Parathyroid adenoma (tissue), 2 donors: ENCODE measurements around the gene SCFD2.

Experiments used
- H2AFZ ChIP-seq: fragments of 300-600 bp; sonication (generic); one replicate; pipeline ENCODE4 v1.7.0; 2017; ENCODE audit warnings: antibody characterized with exemption, mild to moderate bottlenecking
- H3K27ac ChIP-seq: fragments of 300-600 bp; sonication (generic); one replicate; pipeline ENCODE4 v1.7.0; 2017
- H3K27me3 ChIP-seq: fragments of 300-600 bp; sonication (generic); one replicate; pipeline ENCODE4 v1.7.0; 2017; ENCODE audit warnings: low read length; ENCODE audit not compliant: control insufficient read depth, insufficient read depth
- H3K36me3 ChIP-seq: fragments of 300-600 bp; sonication (generic); one replicate; pipeline ENCODE4 v1.7.0; 2017; ENCODE audit warnings: low read length; ENCODE audit not compliant: control insufficient read depth, insufficient read depth
- H3K4me1 ChIP-seq: fragments of 300-600 bp; sonication (generic); one replicate; pipeline ENCODE4 v1.7.0; 2017; ENCODE audit warnings: control low read depth
- H3K4me2 ChIP-seq: fragments of 300-600 bp; sonication (generic); one replicate; pipeline ENCODE4 v1.7.0; 2017; ENCODE audit warnings: low read length
- H3K4me3 ChIP-seq: fragments of 300-600 bp; sonication (generic); one replicate; pipeline ENCODE4 v1.7.0; 2017; ENCODE audit warnings: low read depth, low read length
- H3K79me2 ChIP-seq: fragments of 300-600 bp; sonication (generic); one replicate; pipeline ENCODE4 v1.7.0; 2017; ENCODE audit warnings: control low read depth
- H3K9ac ChIP-seq: fragments of 300-600 bp; sonication (generic); one replicate; pipeline ENCODE4 v1.7.0; 2017; ENCODE audit warnings: mild to moderate bottlenecking
- H3K9me3 ChIP-seq: fragments of 300-600 bp; sonication (generic); one replicate; pipeline ENCODE4 v1.7.0; 2017; ENCODE audit warnings: low read length; ENCODE audit not compliant: control insufficient read depth
- CTCF ChIP-seq: fragments of 300-600 bp; sonication (generic); IDR thresholded peaks from one replicate; pipeline ENCODE4 v1.7.0; 2017; ENCODE audit warnings: antibody characterized with exemption, mild to moderate bottlenecking
- donor health status: primary hyperparathyroidism.

SCFD2 gene

GRCh38 chr4:52892880-52893279, 473.0 kb downstream of the SCFD2 start:
- H3K4me1 ChIP-seq: no peaks in the 10 kb centered on the region
- H3K27me3 ChIP-seq: no peaks in the 10 kb centered on the region
- H2AFZ ChIP-seq: no peak overlapping the region
- no peak overlapping the region for H3K4me3 ChIP-seq
- no peak overlapping the region for H3K9ac ChIP-seq
- H3K9me3 ChIP-seq: no peaks in the 10 kb centered on the region
- no peak overlapping the region for H3K27ac ChIP-seq
- H3K4me2 ChIP-seq: no peak overlapping the region
- no peak for TF ChIP-seq CTCF
- no peaks in the 10 kb centered on the region for H3K36me3 ChIP-seq
- no peaks in the 10 kb centered on the region for H3K79me2 ChIP-seq

- no peaks in the 10 kb centered on the region for H3K4me1 ChIP-seq
- H3K27me3 ChIP-seq: no peaks in the 10 kb centered on the region
- H3K36me3 ChIP-seq: no peaks in the 10 kb centered on the region
- no peak for TF ChIP-seq CTCF
- H3K79me2 ChIP-seq: no peaks in the 10 kb centered on the region
- H3K4me3 ChIP-seq: no peak overlapping the region
- H3K9me3 ChIP-seq: no peaks in the 10 kb centered on the region
- H3K27ac ChIP-seq: no peak overlapping the region
- H2AFZ ChIP-seq: no peak overlapping the region
- no peak overlapping the region for H3K4me2 ChIP-seq
- H3K9ac ChIP-seq: no peak overlapping the region
Measured at GRCh38 chr4:52891743-52892142, 474.1 kb downstream of the SCFD2 start.

GRCh38 chr4:52890521-52890791, 475.4 kb downstream of the SCFD2 start:
- Histone ChIP-seq H3K4me1 (no peaks in the 10 kb centered on the region), H3K79me2 (no peaks in the 10 kb centered on the region), H2AFZ (no peak overlapping the region), H3K27ac (no peak overlapping the region), H3K27me3 (no peaks in the 10 kb centered on the region), H3K4me2 (no peak overlapping the region), H3K4me3 (no peak overlapping the region), H3K9me3 (no peaks in the 10 kb centered on the region), H3K9ac (no peak overlapping the region), H3K36me3 (no peaks in the 10 kb centered on the region)
- TF ChIP-seq CTCF: no peak

GRCh38 chr4:52889778-52890520, 475.9 kb downstream of the SCFD2 start:
- no peaks in the 10 kb centered on the region for H3K79me2 ChIP-seq
- H3K9ac ChIP-seq: no peak overlapping the region
- H3K36me3 ChIP-seq: no peaks in the 10 kb centered on the region
- H3K4me3 ChIP-seq: no peak overlapping the region
- H3K9me3 ChIP-seq: no peaks in the 10 kb centered on the region
- no peak for TF ChIP-seq CTCF
- H2AFZ ChIP-seq: no peak overlapping the region
- no peaks in the 10 kb centered on the region for H3K4me1 ChIP-seq
- H3K27me3 ChIP-seq: no peaks in the 10 kb centered on the region
- no peak overlapping the region for H3K4me2 ChIP-seq
- no peak overlapping the region for H3K27ac ChIP-seq

- H3K36me3 ChIP-seq: no peaks in the 10 kb centered on the region
- H3K4me3 ChIP-seq: no peak overlapping the region
- no peaks in the 10 kb centered on the region for H3K9me3 ChIP-seq
- H3K9ac ChIP-seq: no peak overlapping the region
- H3K27me3 ChIP-seq: no peaks in the 10 kb centered on the region
- no peak overlapping the region for H3K4me2 ChIP-seq
- H3K79me2 ChIP-seq: no peaks in the 10 kb centered on the region
- no peak overlapping the region for H3K27ac ChIP-seq
- H3K4me1 ChIP-seq: no peaks in the 10 kb centered on the region
- TF ChIP-seq CTCF: no peak
- H2AFZ ChIP-seq: no peak overlapping the region
Measured at GRCh38 chr4:52889354-52889753, 476.5 kb downstream of the SCFD2 start.
